Adipocyte (in vitro differentiated cells): ENCODE measurements around the gene ATG16L1.

Experiments
- DNase-seq: peaks from one replicate; pipeline ENCODE4 v3.0.0-alpha.2; 2015; ENCODE audit warnings: low read depth
- H3K27me3 ChIP-seq: replicated peaks from 2 replicates; pipeline ENCODE4 v1.7.0; 2013; ENCODE audit warnings: mild to moderate bottlenecking, low read length, moderate library complexity; ENCODE audit not compliant: control insufficient read depth, insufficient read depth
- H3K36me3 ChIP-seq: 2 replicates; pipeline ENCODE4 v1.7.0; 2013; ENCODE audit warnings: low read length, mild to moderate bottlenecking, moderate library complexity; ENCODE audit not compliant: control insufficient read depth, insufficient read depth, severe bottlenecking
- H3K4me1 ChIP-seq: 2 replicates; pipeline ENCODE4 v1.7.0; 2013; ENCODE audit warnings: mild to moderate bottlenecking, low read length, moderate library complexity; ENCODE audit not compliant: control insufficient read depth, insufficient read depth
- H3K4me3 ChIP-seq: 2 replicates; pipeline ENCODE4 v1.7.0; 2013; ENCODE audit warnings: mild to moderate bottlenecking, low read length, moderate library complexity
- H3K9ac ChIP-seq: 2 replicates; pipeline ENCODE4 v1.7.0; 2013; ENCODE audit warnings: mild to moderate bottlenecking, low read length, moderate library complexity
- H3K9me3 ChIP-seq: 2 replicates; pipeline ENCODE4 v1.7.0; 2013; ENCODE audit warnings: mild to moderate bottlenecking, low read length, moderate library complexity; ENCODE audit not compliant: control insufficient read depth

Gene ATG16L1

GRCh38 chr2:233297076-233297475, 45.6 kb downstream of the ATG16L1 start:
- H3K9ac ChIP-seq = no peak overlapping the region
- H3K9me3 ChIP-seq = no peaks in the 10 kb centered on the region
- no peaks in the 10 kb centered on the region for H3K27me3 ChIP-seq
- DNase-seq = no peak
- H3K36me3 ChIP-seq = peaks cover 44% of the 10 kb centered on the region
- peaks cover under 1% of the 10 kb centered on the region for H3K4me1 ChIP-seq
- H3K4me3 ChIP-seq = no peak overlapping the region

DNA sequence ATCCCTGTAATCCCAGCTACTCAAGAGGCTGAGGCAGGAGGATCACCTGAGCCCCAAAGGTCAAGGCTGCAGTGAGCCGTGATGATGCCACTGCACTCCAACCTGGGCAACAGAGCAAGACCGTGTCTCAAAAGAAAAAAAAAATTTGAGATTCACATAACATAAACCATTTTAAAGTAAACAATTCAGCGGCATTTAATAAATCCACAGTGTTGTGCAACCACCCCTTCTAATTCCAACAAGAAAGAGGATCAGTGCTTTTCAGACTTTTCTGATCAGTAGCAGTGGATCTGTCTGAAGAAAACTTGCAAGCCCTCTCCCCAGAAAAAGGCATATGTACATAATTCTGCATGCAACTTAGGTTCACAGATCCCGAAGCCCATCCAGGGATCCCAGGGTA, 48.9 kb downstream of the ATG16L1 start:
- DNase-seq = no peak
- Histone ChIP-seq H3K4me3 (no peak overlapping the region), H3K27me3 (no peaks in the 10 kb centered on the region), H3K9me3 (no peaks in the 10 kb centered on the region), H3K36me3 (peaks cover 11% of the 10 kb centered on the region), H3K9ac (no peak overlapping the region), H3K4me1 (peaks cover 3% of the 10 kb centered on the region)

GRCh38 chr2:233301248-233301647, 49.8 kb downstream of the ATG16L1 start:
- Histone ChIP-seq H3K4me1 (peaks cover 3% of the 10 kb centered on the region), H3K4me3 (no peak overlapping the region), H3K36me3 (peaks cover 2% of the 10 kb centered on the region), H3K9ac (no peak overlapping the region), H3K27me3 (no peaks in the 10 kb centered on the region), H3K9me3 (no peaks in the 10 kb centered on the region)
- no peak for DNase-seq

DNA sequence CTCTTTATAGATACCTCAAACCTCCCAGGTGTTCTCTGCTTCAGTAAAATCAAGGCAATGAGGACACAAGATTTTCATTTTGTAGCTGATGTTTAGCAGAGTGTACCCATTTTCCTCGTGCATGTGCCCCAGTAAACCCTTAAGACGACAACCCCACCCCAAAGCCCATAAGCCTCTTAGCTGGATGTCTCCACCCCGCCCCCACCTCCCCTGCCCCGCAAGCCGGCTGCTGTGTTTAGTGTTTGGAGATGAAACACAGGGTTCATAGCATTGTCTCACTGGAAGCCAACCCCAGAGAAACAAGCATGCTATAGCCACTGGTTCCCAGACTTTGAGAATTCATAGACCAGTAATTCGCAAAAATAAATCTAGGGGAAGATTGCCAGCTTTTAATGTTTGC, 50.3 kb downstream of the ATG16L1 start:
- H3K36me3 ChIP-seq = no peaks in the 10 kb centered on the region
- H3K4me3 ChIP-seq = no peak overlapping the region
- peaks cover 3% of the 10 kb centered on the region for H3K4me1 ChIP-seq
- DNase-seq = no peak
- no peaks in the 10 kb centered on the region for H3K9me3 ChIP-seq
- no peak overlapping the region for H3K9ac ChIP-seq
- no peaks in the 10 kb centered on the region for H3K27me3 ChIP-seq

DNA sequence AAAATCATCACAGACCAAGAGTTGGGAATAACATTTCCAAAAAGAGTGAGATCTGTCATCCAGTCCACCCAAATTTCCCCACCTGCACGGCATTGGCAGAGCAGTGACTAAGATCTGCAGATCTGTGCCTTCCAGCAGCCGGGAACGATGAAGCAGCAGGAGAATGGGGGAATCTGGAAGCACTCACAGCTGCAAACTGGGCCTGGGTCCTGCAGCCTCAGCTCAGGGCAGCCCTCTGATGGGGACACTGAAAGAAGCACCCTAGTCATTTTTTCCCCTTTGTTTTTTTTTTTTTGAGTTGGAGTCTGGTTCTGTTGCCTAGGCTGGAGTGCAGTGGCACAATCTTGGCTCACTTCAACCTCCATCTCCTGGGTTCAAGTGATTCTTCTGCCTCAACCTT, 51.8 kb downstream of the ATG16L1 start:
- H3K9ac ChIP-seq = no peak overlapping the region
- no peak overlapping the region for H3K4me3 ChIP-seq
- peaks cover 3% of the 10 kb centered on the region for H3K27me3 ChIP-seq
- H3K36me3 ChIP-seq = no peaks in the 10 kb centered on the region
- DNase-seq = no peak
- H3K4me1 ChIP-seq = peaks cover 3% of the 10 kb centered on the region
- no peaks in the 10 kb centered on the region for H3K9me3 ChIP-seq

DNA sequence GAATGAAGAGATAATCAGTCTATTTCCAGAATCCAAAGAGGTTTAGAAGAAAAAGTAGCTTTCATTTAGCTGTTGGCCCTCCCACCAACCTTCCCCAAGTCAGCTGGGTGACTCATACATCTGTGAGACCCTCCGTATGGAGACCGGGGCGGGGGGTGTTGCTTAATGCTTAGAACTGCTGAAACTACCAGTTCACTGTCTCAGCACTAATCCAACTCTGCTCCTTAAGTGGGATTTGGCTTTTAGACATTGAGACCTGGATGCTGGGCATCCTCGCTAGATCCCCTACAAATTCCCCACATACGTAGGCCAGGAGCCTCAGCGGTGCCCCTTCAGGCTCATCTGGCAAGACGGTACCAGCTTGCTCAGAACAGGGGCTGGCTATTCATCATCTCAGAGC, 56.1 kb downstream of the ATG16L1 start, which contains the start of gene SAG:
SAG (plus strand) TSS at position 252 of the 400 bp plus-strand sequence. CDS start 1,374 bp downstream, outside the sequence.
- no peaks in the 10 kb centered on the region for H3K36me3 ChIP-seq
- peaks cover 13% of the 10 kb centered on the region for H3K27me3 ChIP-seq
- H3K4me3 ChIP-seq = no peak within 1 kb of the TSS
- no peak within 1 kb of the TSS for H3K9ac ChIP-seq
- DNase-seq = no peak
- no peaks in the 10 kb centered on the region for H3K4me1 ChIP-seq
- no peaks in the 10 kb centered on the region for H3K9me3 ChIP-seq

GRCh38 chr2:233311241-233311926, 59.9 kb downstream of the ATG16L1 start:
- no peak overlapping the region for H3K4me3 ChIP-seq
- peaks cover 23% of the 10 kb centered on the region for H3K27me3 ChIP-seq
- H3K4me1 ChIP-seq = no peaks in the 10 kb centered on the region
- H3K36me3 ChIP-seq = no peaks in the 10 kb centered on the region
- no peaks in the 10 kb centered on the region for H3K9me3 ChIP-seq
- no peak overlapping the region for H3K9ac ChIP-seq
- DNase-seq = no peak

- no peak for DNase-seq
- Histone ChIP-seq H3K4me1 (no peaks in the 10 kb centered on the region), H3K9me3 (no peaks in the 10 kb centered on the region), H3K4me3 (no peak overlapping the region), H3K27me3 (peaks cover 21% of the 10 kb centered on the region), H3K9ac (no peak overlapping the region), H3K36me3 (no peaks in the 10 kb centered on the region)
Observed at GRCh38 chr2:233312874-233313273, 61.4 kb downstream of the ATG16L1 start.

DNA sequence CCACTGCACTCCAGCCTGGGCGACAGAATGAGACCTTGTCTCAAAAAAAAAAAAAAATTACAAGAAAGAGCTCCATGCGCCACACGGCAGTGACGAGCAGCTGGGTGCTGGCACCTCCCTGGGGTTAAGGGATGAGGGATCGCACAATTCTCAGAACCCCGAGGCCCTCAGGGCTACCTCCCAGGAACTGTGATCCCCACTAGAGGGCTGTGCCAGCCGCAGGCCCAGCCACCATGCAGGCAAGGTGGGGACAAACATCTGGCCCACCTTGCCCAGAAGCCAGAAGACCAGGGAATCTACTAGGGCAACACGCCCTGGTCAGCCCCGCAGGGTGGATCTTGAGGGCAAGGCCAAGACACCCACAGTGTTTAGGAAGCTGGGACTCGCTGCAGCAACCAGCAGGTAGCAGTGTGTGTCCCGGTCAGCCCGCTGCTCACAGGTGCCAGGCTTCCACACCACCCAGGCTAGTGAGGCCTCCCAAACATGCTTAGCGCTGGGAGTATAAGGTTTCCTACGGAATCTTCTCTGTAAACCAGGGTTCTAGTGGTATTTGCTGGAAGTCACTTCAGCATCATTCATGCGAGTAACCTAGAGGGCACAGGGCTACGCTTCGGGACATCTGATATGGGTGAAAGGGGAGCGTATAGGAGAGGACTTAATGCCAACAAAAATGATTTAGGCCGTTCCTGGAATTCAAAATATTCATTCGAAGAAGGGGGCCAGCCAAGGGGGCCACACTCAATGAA, 62.9 kb downstream of the ATG16L1 start:
- no peak overlapping the region for H3K9ac ChIP-seq
- DNase-seq = no peak
- H3K4me3 ChIP-seq = no peak overlapping the region
- H3K9me3 ChIP-seq = no peaks in the 10 kb centered on the region
- H3K4me1 ChIP-seq = no peaks in the 10 kb centered on the region
- H3K27me3 ChIP-seq = peaks cover 31% of the 10 kb centered on the region
- H3K36me3 ChIP-seq = no peaks in the 10 kb centered on the region

DNA sequence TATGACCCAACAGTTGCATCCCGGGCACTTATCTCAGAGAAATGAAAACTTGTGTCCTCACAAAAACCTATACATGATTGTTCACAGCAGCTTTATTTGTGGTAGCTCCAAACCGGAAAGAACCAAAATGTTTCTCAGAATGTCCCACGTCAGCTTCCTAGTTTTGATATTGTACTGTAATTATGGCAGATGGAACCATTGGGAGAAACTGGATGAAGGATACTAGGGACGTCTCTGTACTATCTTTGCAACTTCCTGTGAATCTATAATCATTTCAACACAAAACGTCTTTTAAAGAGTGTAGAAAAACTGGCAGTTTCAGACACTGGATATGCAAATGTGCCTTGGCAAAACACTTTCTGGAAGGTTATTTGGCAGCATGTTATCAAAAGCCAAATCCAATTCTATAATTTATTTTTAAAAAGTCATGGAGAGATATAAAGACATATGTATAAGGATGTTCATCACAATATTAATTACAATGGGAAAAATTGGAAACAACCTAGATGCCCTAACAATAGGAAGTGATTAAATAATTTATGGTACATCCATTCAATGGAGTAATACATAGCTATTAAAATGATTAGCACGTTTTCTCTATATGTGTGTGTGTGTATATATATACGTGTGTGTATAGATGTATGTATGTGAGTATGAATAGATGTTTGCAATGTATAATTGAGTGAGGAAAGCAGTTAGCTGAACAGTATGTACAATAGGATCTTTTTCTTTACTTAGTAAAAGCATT, 65.9 kb downstream of the ATG16L1 start:
- peaks cover 47% of the 10 kb centered on the region for H3K27me3 ChIP-seq
- no peaks in the 10 kb centered on the region for H3K4me1 ChIP-seq
- H3K36me3 ChIP-seq = no peaks in the 10 kb centered on the region
- no peak for DNase-seq
- no peaks in the 10 kb centered on the region for H3K9me3 ChIP-seq
- H3K4me3 ChIP-seq = no peak overlapping the region
- H3K9ac ChIP-seq = no peak overlapping the region

DNA sequence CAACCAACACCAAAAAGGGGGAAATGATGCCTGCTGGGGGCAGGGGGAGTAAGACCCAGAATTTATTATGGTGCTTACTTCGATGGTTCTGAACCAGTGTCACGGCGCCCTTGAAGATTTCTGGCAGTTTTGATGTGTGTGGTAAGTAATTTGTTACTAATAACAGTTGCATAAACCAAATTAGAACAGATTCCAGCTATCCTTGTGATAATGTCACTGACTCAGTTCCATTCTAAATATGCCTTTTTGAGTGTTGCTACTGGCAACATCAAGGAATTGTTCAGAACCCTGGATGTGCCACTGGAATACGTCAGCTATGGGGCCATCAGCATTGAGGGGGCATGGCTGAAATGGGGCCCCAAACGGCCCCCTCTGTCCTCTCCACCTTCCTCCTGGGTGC, 67.8 kb downstream of the ATG16L1 start:
- no peak for DNase-seq

More for the DNA sequence above, 67.8 kb downstream of the ATG16L1 start:
- H3K27me3 ChIP-seq = peaks cover 42% of the 10 kb centered on the region
- H3K4me3 ChIP-seq = no peak overlapping the region
- no peaks in the 10 kb centered on the region for H3K9me3 ChIP-seq
- no peaks in the 10 kb centered on the region for H3K36me3 ChIP-seq
- H3K9ac ChIP-seq = no peak overlapping the region
- H3K4me1 ChIP-seq = no peaks in the 10 kb centered on the region
